A673 (cell line): Measurements from ENCODE around the gene RBMXL3. TPM values are rescaled to one million over a fixed set of nuclear protein-coding genes. Genes with fewer than 3 reads are reported as not detected.

Experiments used
- BruUV-seq: library from RNA; stranded (reverse); fragments of 400-500 nt; replicated peaks from 2 replicates; lab custom pipeline; 2021; lab: Mats Ljungman, UMichigan
- CTCF ChIA-PET: fragments of 300-600 bp; sonication (Branson Sonifier 250); formaldehyde crosslinking; loops from one replicate; lab custom pipeline; 2022; ENCODE audit warnings: antibody characterized with exemption; lab: Charles Lee
- POLR2A ChIA-PET: fragments of 300-600 bp; sonication (Branson Sonifier 250); formaldehyde crosslinking; loops from one replicate; lab custom pipeline; 2022; ENCODE audit warnings: antibody characterized with exemption; ENCODE audit not compliant: low non-redundant PET; lab: Charles Lee
- DNase-seq: peaks from one replicate; pipeline ENCODE4 v3.0.0-alpha.2; 2015; ENCODE audit warnings: low spot score
- H3K27ac ChIP-seq: fragments of 200-600 bp; sonication (generic); 2 replicates; pipeline ENCODE4 v1.5.1; 2016; ENCODE audit warnings: mixed run types, low read depth, mild to moderate bottlenecking, mixed read lengths, antibody characterized with exemption, low read length; ENCODE audit not compliant: poor library complexity, severe bottlenecking
- H3K27me3 ChIP-seq: fragments of 200-600 bp; sonication (generic); replicated peaks from 2 replicates; pipeline ENCODE4 v1.6.1; 2017; ENCODE audit warnings: mixed run types, low read depth, mild to moderate bottlenecking, mixed read lengths, antibody characterized with exemption, low read length; ENCODE audit not compliant: insufficient read depth, poor library complexity
- H3K36me3 ChIP-seq: fragments of 200-600 bp; sonication (generic); 2 replicates; pipeline ENCODE4 v1.6.1; 2016; ENCODE audit warnings: mixed run types, mild to moderate bottlenecking, mixed read lengths, antibody characterized with exemption, low read length; ENCODE audit not compliant: insufficient read depth, poor library complexity, severe bottlenecking
- H3K4me1 ChIP-seq: fragments of 200-600 bp; sonication (generic); 2 replicates; pipeline ENCODE4 v1.6.1; 2017; ENCODE audit warnings: mixed run types, mild to moderate bottlenecking, mixed read lengths, antibody characterized with exemption, low read length; ENCODE audit not compliant: insufficient read depth, poor library complexity, severe bottlenecking
- H3K4me3 ChIP-seq: fragments of 200-600 bp; sonication (generic); 2 replicates; pipeline ENCODE4 v1.5.1; 2016; ENCODE audit warnings: low read depth, mixed run types, mild to moderate bottlenecking, mixed read lengths, low read length; ENCODE audit not compliant: poor library complexity, severe bottlenecking
- H3K9me3 ChIP-seq: fragments of 200-600 bp; sonication (generic); 2 replicates; pipeline ENCODE4 v1.6.1; 2016; ENCODE audit warnings: mixed run types, low read depth, mild to moderate bottlenecking, mixed read lengths, antibody characterized with exemption, low read length; ENCODE audit not compliant: poor library complexity, severe bottlenecking
- CTCF ChIP-seq: fragments of 300-800, 200-600 bp; sonication (generic); conservative IDR thresholded peaks from 2 replicates; pipeline ENCODE4 v1.5.1; 2017; ENCODE audit warnings: low read depth, mild to moderate bottlenecking, antibody characterized with exemption, low read length, moderate library complexity, mixed read lengths
- EZH2 ChIP-seq: fragments of 200-600 bp; sonication (generic); IDR thresholded peaks from 2 replicates; pipeline ENCODE4 v1.6.1; 2017; ENCODE audit warnings: borderline replicate concordance, low read depth, mild to moderate bottlenecking, mixed read lengths, antibody characterized with exemption, low read length; ENCODE audit not compliant: poor library complexity, severe bottlenecking
- intact Hi-C: fragments of 100-400 bp; cut with micrococcal nuclease; formaldehyde crosslinking; loops from one replicate; pipeline ENCODE4 v1.10.0; 2022; ENCODE audit not compliant: unreplicated experiment
- total RNA-seq: library from RNA; stranded (reverse); gene quantifications from 2 replicates; pipeline ENCODE4 v1.2.3, GENCODE V29; 2021

RBMXL3 gene
- total RNA-seq, 1 experiment from 2014 or later: not detected

- no TSS peak for BruUV-seq
- DNase-seq: peak; percentile 37
- H3K36me3 ChIP-seq: no peaks in the 10 kb centered on the region
- POLR2A ChIA-PET: no interaction called here
- H3K27ac ChIP-seq: no peak within 1 kb of the TSS
- peaks cover 58% of the 10 kb centered on the region for H3K27me3 ChIP-seq
- H3K9me3 ChIP-seq: no peaks in the 10 kb centered on the region
- H3K4me3 ChIP-seq: peak within 1 kb of the TSS; percentile 53
- CTCF ChIA-PET: no interaction called here
- peak; percentile 12 for TF ChIP-seq EZH2
- no peak for TF ChIP-seq CTCF
- intact Hi-C loops: no loop called here
- no peaks in the 10 kb centered on the region for H3K4me1 ChIP-seq
These were observed 44.6 kb downstream of the RBMXL3 start, which contains the start of gene LRCH2 for GRCh38 chrX:115233497-115234455. Gene LRCH2, minus strand, starts transcription at chrX:115234096. Its CDS starts 55 bp downstream, at chrX:115234041.

- Histone ChIP-seq H3K36me3 (no peaks in the 10 kb centered on the region), H3K9me3 (no peaks in the 10 kb centered on the region), H3K4me3 (peak overlapping the region; percentile 53), H3K27ac (no peak overlapping the region), H3K4me1 (no peaks in the 10 kb centered on the region), H3K27me3 (peaks cover 58% of the 10 kb centered on the region)
- ChIA-PET POLR2A (no interaction called here), CTCF (no interaction called here)
- TF ChIP-seq CTCF (no peak), EZH2 (no peak)
- intact Hi-C loops: no loop called here
- BruUV-seq: no TSS peak
- DNase-seq: no peak
These were observed 45.3 kb downstream of the RBMXL3 start for GRCh38 chrX:115234461-115234860.

GRCh38 chrX:115236560-115236959 lies 47.4 kb downstream of the RBMXL3 start:
- no peak for TF ChIP-seq EZH2
- no peak for TF ChIP-seq CTCF

More at GRCh38 chrX:115236560-115236959, 47.4 kb downstream of the RBMXL3 start:
- intact Hi-C loops: no loop called here
- Histone ChIP-seq H3K27me3 (peaks cover 43% of the 10 kb centered on the region), H3K4me3 (no peak overlapping the region), H3K36me3 (no peaks in the 10 kb centered on the region), H3K27ac (no peak overlapping the region), H3K9me3 (no peaks in the 10 kb centered on the region), H3K4me1 (no peaks in the 10 kb centered on the region)
- DNase-seq: no peak
- CTCF ChIA-PET: no interaction called here
- BruUV-seq: no TSS peak
- POLR2A ChIA-PET: no interaction called here
